GM12873 (cell line): ENCODE data around the gene CREB5.

Experiments used
- CTCF ChIP-seq: IDR thresholded peaks from 2 replicates; pipeline ENCODE4 v1.5.1; 2012; ENCODE audit warnings: low read depth, mild to moderate bottlenecking, moderate library complexity, low read length, control low read depth; ENCODE audit not compliant: insufficient read depth; ENCODE audit errors: missing control alignments

CREB5 gene

GRCh38 chr7:28813243-28813962 lies 401.1 kb downstream of the CREB5 start:
- TF ChIP-seq CTCF, result no peak

GRCh38 chr7:28815369-28815927 lies 403.1 kb downstream of the CREB5 start:
- no peak for TF ChIP-seq CTCF

- TF ChIP-seq CTCF, result no peak
Observed at GRCh38 chr7:28815928-28816373, 403.6 kb downstream of the CREB5 start.

- no peak for TF ChIP-seq CTCF
Observed at GRCh38 chr7:28818996-28819395, 406.7 kb downstream of the CREB5 start.

- no peak for TF ChIP-seq CTCF
Observed at GRCh38 chr7:28823582-28823981, 411.3 kb downstream of the CREB5 start.

- no peak for TF ChIP-seq CTCF
Observed at GRCh38 chr7:28830846-28831245, 418.5 kb downstream of the CREB5 start.

- no peak for TF ChIP-seq CTCF
Observed at GRCh38 chr7:28832669-28833068, 420.4 kb downstream of the CREB5 start.
